Activated CD4-positive, alpha-beta T cell treated with anti-CD3 and anti-CD28 coated beads, Interleukin-2, amount 50 U/mL, for 1 hour (primary cell): Measurements from ENCODE around the gene SHC2.

Experiments used
- DNase-seq: peaks from one replicate; pipeline ENCODE4 v3.0.0-alpha.2; 2020

The SHC2 gene

GRCh38 chr19:460877-461720 is at the start of gene SHC2:
TSS of gene SHC2 (minus strand) at chr19:461033. CDS start at chr19:460996, 37 bp downstream.
- no peak for DNase-seq

GRCh38 chr19:508204-509150 is 47.6 kb upstream of the SHC2 start:
- DNase-seq = no peak

DNA sequence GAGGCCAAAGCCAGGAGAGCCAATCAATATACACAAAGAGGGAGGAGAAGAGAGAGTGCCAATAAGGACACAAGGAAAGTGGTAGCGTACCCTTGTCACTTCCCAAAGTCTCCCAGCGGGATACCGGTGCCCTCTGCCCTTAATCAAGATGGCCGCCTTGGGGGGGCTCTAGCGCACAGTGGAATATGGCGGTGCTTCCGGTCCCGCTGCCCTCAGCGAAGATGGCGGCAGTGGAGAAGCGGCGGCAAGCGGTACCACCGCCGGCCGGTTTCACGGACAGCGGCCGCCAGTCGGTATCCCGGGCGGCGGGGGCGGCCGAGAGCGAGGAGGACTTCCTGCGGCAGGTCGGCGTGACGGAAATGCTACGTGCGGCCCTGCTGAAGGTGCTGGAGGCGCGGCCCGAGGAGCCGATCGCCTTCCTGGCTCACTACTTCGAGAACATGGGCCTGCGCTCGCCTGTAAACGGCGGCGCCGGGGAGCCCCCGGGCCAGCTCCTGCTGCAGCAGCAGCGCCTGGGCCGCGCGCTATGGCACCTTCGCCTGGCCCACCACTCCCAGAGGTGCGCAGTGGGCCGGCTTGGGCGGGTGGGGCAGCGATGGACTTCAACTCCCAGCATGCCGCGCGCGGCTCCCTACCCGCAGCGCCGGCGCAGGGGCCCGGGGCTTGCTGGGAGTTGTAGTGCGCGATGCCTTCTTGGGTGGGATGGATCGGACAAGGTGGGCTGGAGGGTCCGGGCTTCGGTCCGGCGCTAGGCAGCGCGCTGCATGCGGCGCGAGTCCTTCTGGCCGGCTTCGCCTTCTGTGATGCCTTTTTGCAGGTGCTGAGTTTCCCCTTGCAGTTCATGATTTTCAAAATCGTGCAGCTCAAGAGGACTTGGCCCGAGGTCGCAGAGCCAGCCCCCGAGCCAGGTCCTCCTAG is 46.7 kb upstream of the SHC2 start, which contains the start of gene TPGS1:
TPGS1 (plus strand) TSS at position 212 of the 918 bp plus-strand sequence; CDS start at position 222, 10 bp downstream.
- peak; percentile 81 for DNase-seq

DNA sequence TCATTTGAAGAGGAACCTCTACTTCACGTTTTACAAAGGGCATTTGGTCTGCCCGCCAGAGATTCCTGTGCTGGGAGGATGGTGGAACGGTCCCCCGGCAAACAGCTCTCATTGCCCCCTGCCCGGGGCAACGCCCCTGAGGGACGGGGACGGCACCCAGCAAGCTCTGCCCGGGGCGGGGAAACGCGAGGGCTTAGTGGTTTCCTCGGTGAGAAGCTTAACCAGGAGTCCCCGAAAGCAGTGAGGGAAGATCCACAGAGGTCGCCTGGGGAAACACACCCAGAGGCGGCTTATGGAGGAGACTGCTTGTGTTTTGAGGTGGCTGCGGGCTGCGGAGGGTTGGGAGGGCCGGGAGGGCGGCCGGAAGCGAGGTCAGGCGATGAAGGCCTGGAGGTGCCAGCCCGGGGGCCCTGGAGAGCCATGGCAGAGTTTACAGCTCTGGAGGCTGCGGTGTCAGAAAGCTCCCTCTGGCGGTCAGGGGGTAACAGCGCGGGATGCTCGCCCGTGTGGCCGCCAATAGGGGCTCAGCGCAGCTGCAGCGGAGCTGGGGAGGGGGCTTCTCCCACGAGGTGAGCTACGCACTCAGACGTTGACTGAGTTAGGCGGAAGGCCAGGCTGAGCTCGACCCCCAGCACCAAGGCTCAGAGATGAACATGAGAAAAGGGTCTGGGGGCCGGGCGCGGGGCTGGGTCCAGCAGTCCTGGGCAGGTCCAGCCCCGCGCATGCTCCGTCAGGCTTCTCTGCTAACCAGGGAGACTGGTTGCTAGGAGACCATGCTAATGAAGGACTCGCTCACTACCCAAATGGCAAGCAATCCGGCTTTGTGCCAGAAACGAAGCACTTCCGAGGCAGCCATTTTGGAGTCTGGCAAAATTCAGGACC is 45.8 kb upstream of the SHC2 start:
- peak; percentile 89 for DNase-seq

- DNase-seq = no peak
Observed at GRCh38 chr19:504616-505015, 43.8 kb upstream of the SHC2 start.

GRCh38 chr19:501646-502045 is 40.8 kb upstream of the SHC2 start:
- DNase-seq = no peak

GRCh38 chr19:498977-499623 is 38.3 kb upstream of the SHC2 start:
- no peak for DNase-seq

DNA sequence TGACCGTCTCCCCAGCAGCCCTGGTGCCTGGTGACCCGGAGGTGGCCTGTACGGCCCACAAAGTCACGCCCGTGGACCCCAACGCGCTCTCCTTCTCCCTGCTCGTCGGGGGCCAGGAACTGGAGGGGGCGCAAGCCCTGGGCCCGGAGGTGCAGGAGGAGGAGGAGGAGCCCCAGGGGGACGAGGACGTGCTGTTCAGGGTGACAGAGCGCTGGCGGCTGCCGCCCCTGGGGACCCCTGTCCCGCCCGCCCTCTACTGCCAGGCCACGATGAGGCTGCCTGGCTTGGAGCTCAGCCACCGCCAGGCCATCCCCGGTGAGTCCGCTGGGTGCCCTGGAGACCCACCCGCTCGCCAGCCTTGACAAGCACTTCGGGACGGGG is 37.7 kb upstream of the SHC2 start:
- no peak for DNase-seq

GRCh38 chr19:497869-498510 is 37.2 kb upstream of the SHC2 start:
- DNase-seq = no peak

DNA sequence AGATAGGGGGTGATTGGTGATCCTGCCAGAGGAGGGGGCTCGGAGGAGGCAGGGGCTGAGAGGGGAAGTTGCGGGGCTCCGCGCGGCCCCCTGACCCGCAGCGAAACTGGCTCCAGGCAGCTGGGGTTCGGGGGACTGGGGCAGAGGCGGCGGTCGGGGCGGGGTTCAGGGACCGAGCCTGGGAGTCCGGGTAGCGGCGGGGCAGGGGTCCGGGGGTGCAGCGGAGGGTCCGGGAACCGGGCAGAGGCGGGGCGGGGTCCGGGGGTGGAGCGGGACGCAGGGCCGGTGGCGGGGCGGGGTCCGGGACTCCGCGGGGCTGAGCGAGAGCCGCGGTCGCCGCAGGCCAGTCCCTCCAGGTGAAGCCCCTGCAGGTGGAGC is 36.6 kb upstream of the SHC2 start:
- DNase-seq = no peak

GRCh38 chr19:496986-497385 is 36.2 kb upstream of the SHC2 start:
- DNase-seq = no peak

DNA sequence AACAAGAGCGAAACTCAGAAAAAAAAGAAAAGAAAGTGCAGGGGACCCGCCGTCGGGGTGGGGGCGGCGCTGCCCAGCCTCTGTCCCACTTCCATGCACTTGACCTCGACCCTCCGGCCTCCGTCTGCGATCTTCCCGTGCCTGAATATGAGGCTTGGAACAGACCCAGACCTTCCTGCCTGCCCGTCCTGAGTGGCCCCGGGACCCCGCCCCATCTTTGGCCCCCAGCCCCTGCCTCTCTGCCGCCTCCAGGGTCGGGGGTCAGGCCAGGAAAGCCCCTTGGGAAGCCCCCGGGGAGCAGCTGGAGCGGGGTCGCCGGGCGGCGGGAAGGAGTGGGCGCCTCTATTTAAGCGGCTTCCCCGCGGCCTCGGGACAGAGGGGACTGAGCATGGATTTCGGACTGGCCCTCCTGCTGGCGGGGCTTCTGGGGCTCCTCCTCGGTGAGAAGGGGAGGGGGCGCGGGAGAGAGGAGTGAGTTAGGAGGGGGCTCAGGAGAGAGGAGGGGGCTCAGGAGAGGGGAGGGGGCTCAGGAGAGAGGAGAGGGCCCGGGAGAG is 35.4 kb upstream of the SHC2 start, which contains the start of gene MADCAM1:
MADCAM1 (plus strand) TSS at position 375 of the 554 bp plus-strand sequence; CDS start at position 389, 14 bp downstream.
- DNase-seq = no peak

DNA sequence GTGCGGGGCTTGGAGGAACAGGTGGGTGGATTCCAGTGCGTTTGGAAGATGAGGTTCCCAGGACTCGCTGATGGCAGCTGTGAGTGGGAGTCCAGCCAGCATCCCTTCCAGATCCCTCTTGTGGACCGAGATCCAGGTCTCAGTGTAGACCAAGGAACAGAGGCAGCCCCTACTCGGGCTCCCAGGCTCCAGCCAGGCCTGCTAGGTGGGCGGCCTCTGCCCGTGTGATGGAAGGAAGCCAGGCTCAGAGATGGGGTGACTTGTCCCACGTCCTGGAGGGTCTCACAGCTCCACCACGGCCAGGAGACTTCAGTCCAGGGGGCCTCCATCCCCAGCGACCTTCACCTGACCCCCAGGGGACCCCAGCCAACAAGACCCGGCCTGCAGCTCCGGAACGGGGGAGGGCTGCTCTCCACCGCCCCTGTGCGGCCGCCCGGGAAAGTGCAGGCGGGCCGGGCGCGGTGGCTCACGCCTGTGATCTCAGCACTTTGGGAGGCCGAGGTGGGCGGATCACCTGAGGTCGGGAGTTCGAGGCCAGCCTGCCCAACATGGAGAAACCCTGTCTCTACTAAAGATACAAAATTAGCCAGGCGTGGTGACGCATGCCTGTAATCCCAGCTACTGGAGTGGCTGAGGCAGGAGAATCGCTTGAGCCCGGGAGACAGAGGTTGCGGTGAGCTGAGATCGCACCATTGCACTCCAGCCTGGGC is 34.7 kb upstream of the SHC2 start:
- peak; percentile 42 for DNase-seq

DNA sequence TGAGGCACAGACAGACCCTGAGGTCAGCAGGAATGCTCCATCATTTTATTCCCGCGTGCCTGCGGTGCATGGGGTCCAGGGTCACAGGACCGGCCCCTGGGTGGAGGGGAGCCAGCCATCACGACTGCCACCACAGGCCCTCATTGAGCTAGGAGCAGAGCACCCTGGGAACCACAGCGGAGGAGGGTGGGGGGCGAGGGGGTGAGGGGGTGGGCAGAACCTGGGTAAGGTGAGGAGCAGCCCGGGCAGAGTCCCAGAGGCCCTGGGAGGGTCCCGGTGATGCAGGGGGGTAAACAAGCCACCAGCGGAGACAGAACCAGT is 34.2 kb upstream of the SHC2 start:
- no peak for DNase-seq

- DNase-seq = no peak
Observed at GRCh38 chr19:494171-495080, 33.6 kb upstream of the SHC2 start.

DNA sequence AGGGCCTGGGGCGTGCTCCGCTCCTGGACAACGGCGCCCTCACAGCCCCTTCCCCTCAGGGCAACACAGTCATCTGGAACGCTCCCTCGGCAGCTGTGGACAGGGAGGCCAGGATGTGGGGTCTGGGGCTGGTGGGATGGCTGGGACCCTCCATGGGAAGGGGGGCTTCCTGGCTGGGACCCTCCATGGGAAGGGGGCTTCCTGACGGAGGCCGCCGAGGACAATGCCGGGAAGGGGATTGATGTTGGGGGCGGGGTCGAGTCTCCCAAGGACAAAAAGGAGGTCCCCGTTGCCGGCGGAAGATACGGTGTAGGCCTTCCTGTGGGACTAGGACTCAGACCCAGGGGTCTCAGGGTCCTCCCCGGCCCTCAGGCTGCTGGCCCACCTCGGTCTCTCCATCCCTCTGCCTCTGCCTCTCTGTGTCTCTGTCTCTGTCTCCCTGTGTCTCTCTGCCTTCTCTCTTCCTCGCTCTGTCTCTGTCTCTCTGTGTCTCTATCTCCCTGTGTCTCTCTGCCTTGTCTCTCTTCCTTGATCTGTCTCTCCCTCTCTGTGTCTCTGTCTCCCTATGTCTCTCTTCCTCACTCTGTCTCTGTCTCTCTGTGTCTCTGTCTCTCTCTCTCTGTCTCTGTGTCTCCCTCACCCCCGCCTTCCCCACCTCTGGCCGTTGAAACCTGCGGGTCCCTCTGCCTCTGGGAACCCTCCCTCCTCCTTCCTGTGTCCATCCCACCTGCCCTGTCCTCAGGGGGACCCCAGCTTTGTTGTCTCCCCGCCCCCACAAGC is 32.7 kb upstream of the SHC2 start:
- DNase-seq = no peak

GRCh38 chr19:492091-492531 is 31.3 kb upstream of the SHC2 start:
- peak; percentile 45 for DNase-seq
